GM12873 (cell line): ENCODE results near the gene C4orf54.

Experiments
- TF ChIP-seq, protein P1 (sequence below): IDR thresholded peaks from 2 replicates; pipeline ENCODE4 v1.5.1; 2012; ENCODE audit warnings: low read depth, mild to moderate bottlenecking, moderate library complexity, low read length, control low read depth; ENCODE audit not compliant: insufficient read depth; ENCODE audit errors: missing control alignments

The C4orf54 gene

GRCh38 chr4:99664716-99665115, 7.1 kb upstream of the C4orf54 start:
- TF ChIP-seq, protein P1, sequence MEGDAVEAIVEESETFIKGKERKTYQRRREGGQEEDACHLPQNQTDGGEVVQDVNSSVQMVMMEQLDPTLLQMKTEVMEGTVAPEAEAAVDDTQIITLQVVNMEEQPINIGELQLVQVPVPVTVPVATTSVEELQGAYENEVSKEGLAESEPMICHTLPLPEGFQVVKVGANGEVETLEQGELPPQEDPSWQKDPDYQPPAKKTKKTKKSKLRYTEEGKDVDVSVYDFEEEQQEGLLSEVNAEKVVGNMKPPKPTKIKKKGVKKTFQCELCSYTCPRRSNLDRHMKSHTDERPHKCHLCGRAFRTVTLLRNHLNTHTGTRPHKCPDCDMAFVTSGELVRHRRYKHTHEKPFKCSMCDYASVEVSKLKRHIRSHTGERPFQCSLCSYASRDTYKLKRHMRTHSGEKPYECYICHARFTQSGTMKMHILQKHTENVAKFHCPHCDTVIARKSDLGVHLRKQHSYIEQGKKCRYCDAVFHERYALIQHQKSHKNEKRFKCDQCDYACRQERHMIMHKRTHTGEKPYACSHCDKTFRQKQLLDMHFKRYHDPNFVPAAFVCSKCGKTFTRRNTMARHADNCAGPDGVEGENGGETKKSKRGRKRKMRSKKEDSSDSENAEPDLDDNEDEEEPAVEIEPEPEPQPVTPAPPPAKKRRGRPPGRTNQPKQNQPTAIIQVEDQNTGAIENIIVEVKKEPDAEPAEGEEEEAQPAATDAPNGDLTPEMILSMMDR: no peak

DNA sequence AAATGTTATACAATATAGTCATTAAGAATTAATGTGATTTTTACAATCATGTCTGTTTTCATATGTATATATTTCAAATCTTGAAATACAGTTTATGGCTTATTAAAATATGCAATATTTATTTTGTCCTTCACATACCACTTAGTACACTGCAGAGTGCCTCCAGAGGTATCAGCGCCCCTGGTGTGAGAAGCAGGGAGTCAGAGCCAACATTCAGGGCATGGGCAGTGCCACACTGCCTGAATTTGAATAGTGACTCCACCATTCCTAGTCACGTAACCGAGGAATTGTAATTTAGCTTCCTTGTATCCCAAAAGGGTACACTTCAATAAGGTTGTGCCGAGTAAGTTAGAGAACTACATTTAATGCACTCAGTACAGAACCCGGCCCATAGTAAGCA, 4.3 kb upstream of the C4orf54 start:
- TF ChIP-seq, protein P1: no peak

GRCh38 chr4:99658666-99659065, 1.0 kb upstream of the C4orf54 start:
- TF ChIP-seq, protein P1: no peak

GRCh38 chr4:99655308-99656081, 2.1 kb downstream of the C4orf54 start:
- TF ChIP-seq, protein P1: no peak

DNA sequence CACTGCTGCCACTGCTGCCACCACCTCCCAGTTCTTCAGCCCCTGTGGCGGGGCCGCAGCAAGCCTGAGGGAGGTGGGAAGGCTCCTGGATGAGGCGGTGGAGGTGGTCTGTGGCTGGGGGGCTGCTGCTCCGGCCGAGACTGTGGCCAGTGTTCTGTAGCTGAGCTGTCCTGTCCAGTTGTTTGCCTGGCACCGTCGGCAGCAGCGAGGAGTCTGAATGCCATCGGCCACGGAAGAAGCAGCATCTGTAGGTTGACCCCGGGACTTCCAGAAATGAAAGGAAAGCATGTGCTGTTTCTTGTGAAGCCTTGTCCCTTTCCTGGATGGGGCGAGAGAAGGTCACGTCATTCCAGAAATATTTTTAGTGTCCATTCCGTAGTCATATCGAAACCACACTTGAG, 3.3 kb downstream of the C4orf54 start:
- TF ChIP-seq, protein P1: no peak

DNA sequence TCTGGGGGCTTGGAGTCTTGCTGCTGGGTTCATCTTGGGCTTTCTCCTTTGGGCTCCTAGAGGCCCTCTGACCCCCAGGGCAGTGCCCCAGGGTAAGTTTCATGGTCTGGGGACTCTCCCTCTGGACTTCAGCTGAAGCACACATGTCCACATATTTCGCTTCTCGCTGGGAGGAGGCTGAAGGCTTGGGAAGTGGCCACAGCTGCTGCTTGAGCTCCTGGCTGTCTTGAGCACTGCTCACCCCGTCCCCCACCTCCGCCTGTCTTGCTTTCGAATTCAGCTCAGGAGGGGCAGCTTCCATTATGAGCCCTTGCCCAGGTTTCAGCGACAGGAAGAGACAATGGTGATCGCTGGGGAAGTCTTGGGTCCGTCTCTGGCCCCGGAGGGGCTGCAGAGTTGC, 3.7 kb downstream of the C4orf54 start:
- TF ChIP-seq, protein P1: no peak

- TF ChIP-seq, protein P1: no peak
These were observed 4.8 kb downstream of the C4orf54 start for GRCh38 chr4:99652596-99653436.
